SK-N-SH (cell line): ENCODE results near the gene DIS3L2. TPM values are rescaled to one million over a fixed set of nuclear protein-coding genes. Genes with fewer than 3 reads are reported as not detected.

ENCODE experiments used
- CTCF ChIA-PET: fragments of 300-600, 350-600 bp; formaldehyde crosslinking; extraction: SDS; loops from one replicate; lab custom pipeline; 2021; lab: Yijun Ruan, JAX
- POLR2A ChIA-PET: fragments of 350-600 bp; sonication (Branson Sonifier 250); formaldehyde crosslinking; extraction: SDS; loops from one replicate; lab custom pipeline; 2020; ENCODE audit warnings: antibody characterized with exemption, inconsistent platforms; lab: Yijun Ruan, JAX
- DNase-seq: peaks from one replicate; pipeline ENCODE4 v3.0.0; 2012
- H2AFZ ChIP-seq: fragments of 200-600 bp; sonication (generic); 2 replicates; pipeline ENCODE4 v1.8.1; 2016; ENCODE audit warnings: antibody characterized with exemption, mild to moderate bottlenecking, low read depth
- H3F3A ChIP-seq: fragments of 200-600 bp; sonication (generic); replicated peaks from 2 replicates; pipeline ENCODE3; 2016; ENCODE audit warnings: antibody characterized with exemption, mild to moderate bottlenecking; ENCODE audit not compliant: insufficient read depth
- H3K27ac ChIP-seq, 2 experiments: fragments of 200-500 bp in 1 of 2; fragments of 200-600 bp in 1 of 2; sonication (Bioruptor generic) in 1 of 2; sonication (generic), shearing (Covaris generic) in 1 of 2; 2 replicates each; pipeline versions ENCODE4 v1.5.1 to v1.6.1; 2014 to 2016; ENCODE audit warnings: low read depth in 2 of 2, inconsistent platforms in 1 of 2, low read length in 1 of 2, mild to moderate bottlenecking in 1 of 2, mixed read lengths in 1 of 2
- H3K27me3 ChIP-seq: fragments of 200-600 bp; sonication (generic), shearing (Covaris generic); 2 replicates; pipeline ENCODE4 v1.6.1; 2016; ENCODE audit warnings: mixed run types; ENCODE audit not compliant: insufficient read depth
- H3K36me3 ChIP-seq, 2 experiments: fragments of 200-500 bp in 1 of 2; fragments of 200-600 bp in 1 of 2; sonication (Bioruptor generic) in 1 of 2; sonication (generic) in 1 of 2; replicated peaks in 1 of 2; 2 replicates each; pipeline versions ENCODE3 to v1.5.1; 2014 to 2016; ENCODE audit warnings: low read length in 1 of 2, mild to moderate bottlenecking in 1 of 2; ENCODE audit not compliant: insufficient read depth in 2 of 2, control insufficient read depth in 1 of 2
- H3K4me1 ChIP-seq, 2 experiments: fragments of 200-500 bp in 1 of 2; fragments of 200-600 bp in 1 of 2; sonication (Bioruptor generic) in 1 of 2; sonication (generic), shearing (Covaris generic) in 1 of 2; 2 replicates each; pipeline versions ENCODE4 v1.5.1 to v1.6.1; 2014 to 2016; ENCODE audit warnings: low read depth in 1 of 2, low read length in 1 of 2, mixed run types in 1 of 2; ENCODE audit not compliant: insufficient read depth in 2 of 2, control insufficient read depth in 1 of 2
- H3K4me2 ChIP-seq: fragments of 200-600 bp; sonication (generic), shearing (Covaris generic); 2 replicates; pipeline ENCODE4 v1.6.1; 2017; ENCODE audit warnings: mixed run types
- H3K4me3 ChIP-seq, 2 experiments: fragments of 200-500 bp in 1 of 2; fragments of 200-600 bp in 1 of 2; sonication (Bioruptor generic) in 1 of 2; sonication (generic), shearing (Covaris generic) in 1 of 2; 2 replicates each; pipeline versions ENCODE4 v1.5.1 to v1.8.1; 2014 to 2016; ENCODE audit warnings: low read depth in 2 of 2, inconsistent platforms in 1 of 2, low read length in 1 of 2, mild to moderate bottlenecking in 1 of 2, mixed read lengths in 1 of 2, moderate library complexity in 1 of 2
- H3K79me2 ChIP-seq: fragments of 200-600 bp; sonication (generic); 2 replicates; pipeline ENCODE4 v1.8.1; 2017; ENCODE audit warnings: mild to moderate bottlenecking; ENCODE audit not compliant: insufficient read depth
- H3K9ac ChIP-seq: fragments of 200-600 bp; sonication (generic); 2 replicates; pipeline ENCODE4 v1.6.1; 2017; ENCODE audit warnings: mixed run types
- H3K9me2 ChIP-seq: fragments of 200-600 bp; sonication (generic); 2 replicates; pipeline ENCODE4 v1.6.1; 2017; ENCODE audit warnings: mixed run types
- H3K9me3 ChIP-seq: fragments of 200-600 bp; sonication (generic); 2 replicates; pipeline ENCODE4 v1.6.1; 2017; ENCODE audit warnings: mixed run types, mild to moderate bottlenecking, moderate library complexity
- H4K20me1 ChIP-seq: fragments of 200-600 bp; sonication (generic); 2 replicates; pipeline ENCODE4 v1.6.1; 2017; ENCODE audit warnings: mild to moderate bottlenecking, mixed run types; ENCODE audit not compliant: insufficient read depth
- FOSL2 ChIP-seq: IDR thresholded peaks from 2 replicates; pipeline ENCODE4 v1.4.0; 2012; ENCODE audit warnings: low read depth, mild to moderate bottlenecking, moderate library complexity, borderline replicate concordance
- GABPA ChIP-seq: IDR thresholded peaks from 2 replicates; pipeline ENCODE4 v1.4.0; 2012; ENCODE audit warnings: low read depth, mild to moderate bottlenecking
- POLR2AphosphoS5 ChIP-seq: IDR thresholded peaks from 2 replicates; pipeline ENCODE4 v1.6.1; 2012; ENCODE audit warnings: low read depth, low read length
- RAD21 ChIP-seq: IDR thresholded peaks from 2 replicates; pipeline ENCODE4 v1.6.1; 2012; ENCODE audit warnings: mild to moderate bottlenecking, low read length
- SIN3A ChIP-seq: IDR thresholded peaks from 2 replicates; pipeline ENCODE4 v1.6.1; 2012; ENCODE audit warnings: low read depth, mild to moderate bottlenecking, low read length, moderate library complexity, borderline replicate concordance
- SMC3 ChIP-seq: IDR thresholded peaks from 2 replicates; pipeline ENCODE4 v1.6.1; 2012; ENCODE audit warnings: low read depth, low read length, improper control_type of control experiment
- YY1 ChIP-seq: IDR thresholded peaks from 2 replicates; pipeline ENCODE4 v1.4.0; 2012; ENCODE audit warnings: low read depth, mild to moderate bottlenecking
- WGBS: methylation state at CpG from one replicate; pipeline ENCODE4 v1.1.6; 2017; ENCODE audit warnings: low lambda C conversion rate; 5-methylcytosine and 5-hydroxymethylcytosine counted together
- polyA plus RNA-seq, 3 experiments: library from polyadenylated mRNA; depleted of rRNA; stranded (reverse); fragments of >200 nt; gene quantifications; 2 replicates each; pipeline ENCODE4 v1.2.3, GENCODE V29; 2012
- TF ChIP-seq, protein P1 (sequence below): IDR thresholded peaks from 2 replicates; pipeline ENCODE4 v1.6.1; 2012; ENCODE audit warnings: mild to moderate bottlenecking, low read depth, low read length, moderate library complexity

The DIS3L2 gene
- polyA plus RNA-seq, 1 of the 3 experiments (the other 2 are of a cell fraction): 17.9 TPM

DNA sequence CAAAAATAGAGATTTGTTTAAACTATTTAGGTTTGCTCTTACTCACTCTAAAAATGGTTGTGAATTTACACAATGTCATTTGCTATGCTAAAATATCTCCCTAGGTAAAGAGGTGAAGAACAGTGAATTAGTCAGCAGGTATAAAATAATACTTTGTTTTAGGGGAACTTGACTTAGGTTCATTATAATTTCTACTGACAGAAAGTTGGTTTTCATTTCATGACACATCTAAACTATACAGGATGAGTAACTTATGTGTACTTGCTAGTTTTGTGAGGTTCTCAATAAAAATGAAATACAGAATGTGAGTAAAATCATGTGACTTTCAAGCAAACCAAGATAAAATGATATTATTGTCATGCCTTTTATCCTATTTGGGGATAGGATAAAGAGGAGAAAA is 66.0 kb downstream of the DIS3L2 start:
- Histone ChIP-seq H3K4me2 (no peak overlapping the region), H4K20me1 (no peaks in the 10 kb centered on the region), H3K27ac (0 out of 4 replicates have a peak overlapping the region, but pooled peaks of 1 of the 2 experiments have one; percentile 7), H3K9me3 (no peaks in the 10 kb centered on the region), H3K9ac (no peak overlapping the region), H3F3A (no peaks in the 10 kb centered on the region), H3K4me1 (no peaks in the 10 kb centered on the region; a peak in 2 of 4 replicates), H3K4me3 (no peak overlapping the region), H3K79me2 (peaks cover 12% of the 10 kb centered on the region; the same call in 1 of the 2 replicates), H3K36me3 (peaks cover 49 to 50% of the 10 kb centered on the region in 2 experiments), H3K27me3 (no peaks in the 10 kb centered on the region), H3K9me2 (no peaks in the 10 kb centered on the region), H2AFZ (no peak overlapping the region)
- DNase-seq: no peak
- POLR2A ChIA-PET: no interaction called here
- CTCF ChIA-PET: no interaction called here
- TF ChIP-seq YY1 (no peak), FOSL2 (0 out of 2 replicates have a peak, but pooled peaks have one; percentile 9)

DNA sequence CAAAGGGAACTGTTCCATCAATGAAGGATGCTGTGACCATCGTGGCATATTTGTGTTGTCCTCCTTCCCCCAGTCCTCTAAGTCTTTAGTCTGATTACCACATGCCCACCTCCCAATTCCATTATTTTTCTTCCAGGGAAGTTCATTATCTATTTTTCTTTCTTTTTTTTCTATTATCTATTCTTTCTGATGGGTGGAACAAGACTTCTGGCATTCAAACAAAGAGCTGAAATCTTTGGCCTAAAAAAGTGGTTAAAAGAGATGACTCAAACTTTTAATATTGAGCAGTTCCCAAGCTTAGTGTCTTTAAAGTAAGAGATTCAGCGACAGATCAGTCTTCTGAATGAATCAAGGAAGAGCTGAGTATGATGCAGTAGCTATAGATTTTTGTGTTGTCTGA is 66.6 kb downstream of the DIS3L2 start:
- H3K36me3 ChIP-seq: peaks cover 50 to 53% of the 10 kb centered on the region in 2 experiments
- ChIA-PET CTCF (interaction anchor here (0.7 kb wide), 3 partner anchors 11 to 925 kb away, joined by 3 read pairs; no protein-coding TSS in a partner anchor), POLR2A (no interaction called here)
- no peaks in the 10 kb centered on the region for H3K9me3 ChIP-seq
- no peak for TF ChIP-seq SIN3A
- TF ChIP-seq, protein P1, sequence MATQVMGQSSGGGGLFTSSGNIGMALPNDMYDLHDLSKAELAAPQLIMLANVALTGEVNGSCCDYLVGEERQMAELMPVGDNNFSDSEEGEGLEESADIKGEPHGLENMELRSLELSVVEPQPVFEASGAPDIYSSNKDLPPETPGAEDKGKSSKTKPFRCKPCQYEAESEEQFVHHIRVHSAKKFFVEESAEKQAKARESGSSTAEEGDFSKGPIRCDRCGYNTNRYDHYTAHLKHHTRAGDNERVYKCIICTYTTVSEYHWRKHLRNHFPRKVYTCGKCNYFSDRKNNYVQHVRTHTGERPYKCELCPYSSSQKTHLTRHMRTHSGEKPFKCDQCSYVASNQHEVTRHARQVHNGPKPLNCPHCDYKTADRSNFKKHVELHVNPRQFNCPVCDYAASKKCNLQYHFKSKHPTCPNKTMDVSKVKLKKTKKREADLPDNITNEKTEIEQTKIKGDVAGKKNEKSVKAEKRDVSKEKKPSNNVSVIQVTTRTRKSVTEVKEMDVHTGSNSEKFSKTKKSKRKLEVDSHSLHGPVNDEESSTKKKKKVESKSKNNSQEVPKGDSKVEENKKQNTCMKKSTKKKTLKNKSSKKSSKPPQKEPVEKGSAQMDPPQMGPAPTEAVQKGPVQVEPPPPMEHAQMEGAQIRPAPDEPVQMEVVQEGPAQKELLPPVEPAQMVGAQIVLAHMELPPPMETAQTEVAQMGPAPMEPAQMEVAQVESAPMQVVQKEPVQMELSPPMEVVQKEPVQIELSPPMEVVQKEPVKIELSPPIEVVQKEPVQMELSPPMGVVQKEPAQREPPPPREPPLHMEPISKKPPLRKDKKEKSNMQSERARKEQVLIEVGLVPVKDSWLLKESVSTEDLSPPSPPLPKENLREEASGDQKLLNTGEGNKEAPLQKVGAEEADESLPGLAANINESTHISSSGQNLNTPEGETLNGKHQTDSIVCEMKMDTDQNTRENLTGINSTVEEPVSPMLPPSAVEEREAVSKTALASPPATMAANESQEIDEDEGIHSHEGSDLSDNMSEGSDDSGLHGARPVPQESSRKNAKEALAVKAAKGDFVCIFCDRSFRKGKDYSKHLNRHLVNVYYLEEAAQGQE: no peak
- no peak for TF ChIP-seq RAD21
- TF ChIP-seq POLR2AphosphoS5: no peak
- TF ChIP-seq GABPA: no peak
- DNase-seq: no peak
- no peak overlapping the region for H2AFZ ChIP-seq
- H3K27ac ChIP-seq: no peak overlapping the region
- no peaks in the 10 kb centered on the region; a peak in 1 of 4 replicates for H3K4me1 ChIP-seq
- no peaks in the 10 kb centered on the region for H3F3A ChIP-seq
- H4K20me1 ChIP-seq: no peaks in the 10 kb centered on the region
- H3K9ac ChIP-seq: no peak overlapping the region
- no peak overlapping the region for H3K4me3 ChIP-seq
- H3K79me2 ChIP-seq: peaks cover 16% of the 10 kb centered on the region; the same call in 1 of the 2 replicates
- 95% methylated on average over 2 of the region's 2 CpGs for WGBS
- no peaks in the 10 kb centered on the region for H3K9me2 ChIP-seq
- H3K27me3 ChIP-seq: no peaks in the 10 kb centered on the region
- H3K4me2 ChIP-seq: no peak overlapping the region

DNA sequence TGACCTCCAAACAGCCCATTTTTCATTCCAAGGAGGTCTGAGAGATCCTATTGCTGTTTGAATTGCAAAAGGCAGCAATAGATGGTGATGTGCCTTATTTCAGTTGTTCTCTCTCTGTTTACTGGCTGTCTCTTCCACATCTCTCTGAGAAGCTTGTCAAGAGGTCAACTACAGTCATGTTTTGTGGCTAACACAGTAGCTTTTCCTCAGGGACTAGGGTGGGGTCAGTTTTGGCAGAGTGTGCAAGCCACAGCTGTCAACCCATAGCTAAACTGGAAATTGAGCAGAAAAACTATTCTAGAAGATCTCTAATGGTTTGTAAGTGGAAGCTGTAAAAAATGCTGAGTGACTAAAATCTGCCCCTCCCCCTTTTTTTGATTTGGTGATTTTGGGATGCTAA is 67.1 kb downstream of the DIS3L2 start:
- H2AFZ ChIP-seq: no peak overlapping the region
- H3K9me2 ChIP-seq: no peaks in the 10 kb centered on the region
- POLR2A ChIA-PET: no interaction called here
- no peaks in the 10 kb centered on the region for H4K20me1 ChIP-seq
- no peaks in the 10 kb centered on the region for H3F3A ChIP-seq
- TF ChIP-seq RAD21 (no peak), SMC3 (no peak)
- peaks cover 46 to 55% of the 10 kb centered on the region in 2 experiments for H3K36me3 ChIP-seq
- CTCF ChIA-PET: interaction anchor here (0.7 kb wide), 3 partner anchors 12 to 924 kb away, joined by 3 read pairs; no protein-coding TSS in a partner anchor
- H3K9me3 ChIP-seq: no peaks in the 10 kb centered on the region
- H3K4me2 ChIP-seq: no peak overlapping the region
- no peak overlapping the region for H3K9ac ChIP-seq
- DNase-seq: no peak
- no peaks in the 10 kb centered on the region for H3K4me1 ChIP-seq
- H3K27me3 ChIP-seq: no peaks in the 10 kb centered on the region
- H3K4me3 ChIP-seq: no peak overlapping the region
- H3K79me2 ChIP-seq: peaks cover 16% of the 10 kb centered on the region; the same call in 1 of the 2 replicates
- no peak overlapping the region for H3K27ac ChIP-seq
